H9 (cell line): ENCODE measurements around the gene MGRN1. TPM values are rescaled to one million over a fixed set of nuclear protein-coding genes. Genes with fewer than 3 reads are reported as not detected.

Experiments used
- DNase-seq: peaks from one replicate; pipeline ENCODE4 v3.0.0-alpha.2; 2017
- H2AFZ ChIP-seq: one replicate; pipeline ENCODE4 v1.6.1; 2013; ENCODE audit warnings: mild to moderate bottlenecking, low read length, control low read depth, moderate library complexity
- H2AK5ac ChIP-seq: 2 replicates; pipeline ENCODE4 v1.6.1; 2013; ENCODE audit warnings: low read length, control low read depth, mixed read lengths; ENCODE audit not compliant: insufficient read length
- H2BK120ac ChIP-seq: one replicate; pipeline ENCODE4 v1.6.1; 2013; ENCODE audit warnings: low read depth, mild to moderate bottlenecking, low read length, control low read depth, inconsistent platforms; ENCODE audit not compliant: poor library complexity, severe bottlenecking
- H2BK12ac ChIP-seq: 2 replicates; pipeline ENCODE4 v1.6.1; 2013; ENCODE audit warnings: low read length, control low read depth, mixed read lengths, low read depth; ENCODE audit not compliant: insufficient read length
- H2BK15ac ChIP-seq: 2 replicates; pipeline ENCODE4 v1.6.1; 2013; ENCODE audit warnings: low read depth, low read length, control low read depth
- H2BK20ac ChIP-seq: one replicate; pipeline ENCODE4 v1.6.1; 2013; ENCODE audit warnings: low read depth, mild to moderate bottlenecking, low read length, control low read depth, inconsistent platforms; ENCODE audit not compliant: poor library complexity, severe bottlenecking
- H2BK5ac ChIP-seq: 2 replicates; pipeline ENCODE4 v1.6.1; 2013; ENCODE audit warnings: low read length, control low read depth, mixed read lengths; ENCODE audit not compliant: insufficient read length
- H3K14ac ChIP-seq: 2 replicates; pipeline ENCODE4 v1.6.1; 2013; ENCODE audit warnings: low read length, control low read depth; ENCODE audit not compliant: insufficient read depth
- H3K18ac ChIP-seq: 2 replicates; pipeline ENCODE4 v1.6.1; 2013; ENCODE audit warnings: low read depth, mild to moderate bottlenecking, mixed read lengths, low read length, control low read depth; ENCODE audit not compliant: insufficient read length
- H3K23ac ChIP-seq: 2 replicates; pipeline ENCODE4 v1.6.1; 2013; ENCODE audit warnings: low read length, control low read depth, mixed read lengths, low read depth; ENCODE audit not compliant: insufficient read length
- H3K23me2 ChIP-seq: 2 replicates; pipeline ENCODE4 v1.6.1; 2013; ENCODE audit warnings: low read depth, mild to moderate bottlenecking, mixed read lengths, low read length, control low read depth; ENCODE audit not compliant: insufficient read length, poor library complexity, severe bottlenecking
- H3K27ac ChIP-seq: 2 replicates; pipeline ENCODE4 v1.5.1; 2013; ENCODE audit warnings: low read length, control low read depth, mixed read lengths, low read depth; ENCODE audit not compliant: insufficient read length
- H3K27me3 ChIP-seq: 2 replicates; pipeline ENCODE4 v1.6.1; 2013; ENCODE audit warnings: low read length, control low read depth, inconsistent platforms; ENCODE audit not compliant: insufficient read depth
- H3K4ac ChIP-seq: 2 replicates; pipeline ENCODE4 v1.6.1; 2013; ENCODE audit warnings: low read depth, mild to moderate bottlenecking, control low read depth, inconsistent platforms, low read length, moderate library complexity
- H3K4me1 ChIP-seq: 2 replicates; pipeline ENCODE4 v1.6.1; 2013; ENCODE audit warnings: low read length, control low read depth, inconsistent platforms; ENCODE audit not compliant: insufficient read depth
- H3K4me2 ChIP-seq: 2 replicates; pipeline ENCODE4 v1.6.1; 2013; ENCODE audit warnings: low read length, control low read depth, mixed read lengths; ENCODE audit not compliant: insufficient read length, insufficient read depth
- H3K56ac ChIP-seq: 2 replicates; pipeline ENCODE4 v1.6.1; 2013; ENCODE audit warnings: low read depth, mild to moderate bottlenecking, mixed read lengths, low read length, control low read depth; ENCODE audit not compliant: insufficient read length
- H3K79me1 ChIP-seq: 2 replicates; pipeline ENCODE4 v1.6.1; 2013; ENCODE audit warnings: low read depth, mild to moderate bottlenecking, moderate library complexity, low read length, control low read depth, inconsistent platforms; ENCODE audit not compliant: insufficient read depth, poor library complexity, severe bottlenecking
- H3K79me2 ChIP-seq: 2 replicates; pipeline ENCODE4 v1.6.1; 2013; ENCODE audit warnings: low read length, control low read depth, inconsistent platforms; ENCODE audit not compliant: insufficient read depth
- H3K9ac ChIP-seq: 2 replicates; pipeline ENCODE4 v1.6.1; 2013; ENCODE audit warnings: low read length, control low read depth, mixed read lengths; ENCODE audit not compliant: insufficient read length; ENCODE audit errors: extremely low read depth
- H3K9me3 ChIP-seq: one replicate; pipeline ENCODE4 v1.6.1; 2013; ENCODE audit warnings: low read depth, low read length, inconsistent platforms; ENCODE audit not compliant: control insufficient read depth
- H3T11ph ChIP-seq: one replicate; pipeline ENCODE4 v1.6.1; 2013; ENCODE audit warnings: mild to moderate bottlenecking, low read length, control low read depth, inconsistent platforms
- H4K20me1 ChIP-seq: one replicate; pipeline ENCODE4 v1.6.1; 2013; ENCODE audit not compliant: control insufficient read depth, insufficient read length, insufficient read depth
- H4K5ac ChIP-seq: 2 replicates; pipeline ENCODE4 v1.6.1; 2013; ENCODE audit warnings: low read depth, mild to moderate bottlenecking, mixed read lengths, low read length, control low read depth; ENCODE audit not compliant: insufficient read length
- H4K8ac ChIP-seq: replicated peaks from 2 replicates; pipeline ENCODE4 v1.6.1; 2013; ENCODE audit warnings: low read length, control low read depth, mixed read lengths, low read depth; ENCODE audit not compliant: insufficient read length
- H4K91ac ChIP-seq: 2 replicates; pipeline ENCODE4 v1.6.1; 2013; ENCODE audit warnings: low read depth, mild to moderate bottlenecking, moderate library complexity, mixed read lengths, low read length, control low read depth; ENCODE audit not compliant: insufficient read length
- H3K27ac Mint-ChIP-seq, 3 experiments: 2 replicates in 2 of 3; 3 replicates in 1 of 3; pipeline ENCODE4 v1.8.0; 2020 to 2021; ENCODE audit warnings: mixed read lengths in 3 of 3, mild to moderate bottlenecking in 1 of 3, moderate library complexity in 1 of 3
- H3K27me3 Mint-ChIP-seq: 2 replicates; pipeline ENCODE4 v1.8.0; 2021; ENCODE audit warnings: low read depth, mild to moderate bottlenecking, moderate library complexity, mixed read lengths
- H3K36me3 Mint-ChIP-seq, 3 experiments: 2 replicates in 2 of 3; 3 replicates in 1 of 3; pipeline ENCODE4 v1.8.0; 2020 to 2021; ENCODE audit warnings: low read depth in 3 of 3, mixed read lengths in 3 of 3; ENCODE audit not compliant: insufficient read depth in 1 of 3
- H3K4me1 Mint-ChIP-seq, 2 experiments: 2 replicates each; pipeline ENCODE4 v1.8.0; 2020; ENCODE audit warnings: mixed read lengths in 2 of 2
- H3K4me3 Mint-ChIP-seq, 2 experiments: 2 replicates in 1 of 2; 3 replicates in 1 of 2; pipeline ENCODE4 v1.8.0; 2020 to 2021; ENCODE audit warnings: mild to moderate bottlenecking in 2 of 2, mixed read lengths in 2 of 2, moderate library complexity in 1 of 2
- H3K9me3 Mint-ChIP-seq, 2 experiments: 2 replicates in 1 of 2; 3 replicates in 1 of 2; pipeline ENCODE4 v1.8.0; 2020; ENCODE audit warnings: mild to moderate bottlenecking in 2 of 2, mixed read lengths in 2 of 2, moderate library complexity in 1 of 2
- CTCF ChIP-seq: fragments of 200-600 bp; sonication (generic); conservative IDR thresholded peaks from 3 replicates; pipeline ENCODE4 v1.8.0; 2021; ENCODE audit warnings: antibody characterized with exemption, mild to moderate bottlenecking
- WGBS: extraction: QIAGEN DNeasy Blood & Tissue Kit; methylation state at CpG from one replicate; pipeline ENCODE4 v1.1.7; 2013; ENCODE audit warnings: missing lambda C conversion rate, low lambda C conversion rate, mixed read lengths; ENCODE audit not compliant: insufficient read length; ENCODE audit errors: extremely low coverage; 5-methylcytosine and 5-hydroxymethylcytosine counted together
- total RNA-seq: library from RNA; stranded (reverse); gene quantifications from 2 replicates; pipeline ENCODE4 v1.2.1, GENCODE V29; 2021

The MGRN1 gene
- total RNA-seq, 1 experiment from 2014 or later: 91.6 TPM

GRCh38 chr16:4588961-4589360 lies 35.7 kb upstream of the MGRN1 start:
- Mint-ChIP-seq H3K9me3 (peaks cover 9 to 10% of the 10 kb centered on the region in 2 experiments; a peak in 4 of 5 replicates), H3K36me3 (peaks cover 5 to 11% (median 6%) of the 10 kb centered on the region in 3 experiments; a peak in 5 of 7 replicates), H3K27ac (no peak overlapping the region), H3K4me3 (no peak overlapping the region), H3K27me3 (peaks cover 15% of the 10 kb centered on the region), H3K4me1 (peaks cover 32% of the 10 kb centered on the region in 2 experiments)
- H2AK5ac ChIP-seq: no peak overlapping the region
- no peak overlapping the region for H2AFZ ChIP-seq
- no peak overlapping the region for H3K9ac ChIP-seq
- DNase-seq: no peak
- no peaks in the 10 kb centered on the region for H3K79me2 ChIP-seq
- H3K27me3 ChIP-seq: no peaks in the 10 kb centered on the region
- no peak overlapping the region for H3K27ac ChIP-seq
- H3K56ac ChIP-seq: no peak overlapping the region
- H3K9me3 ChIP-seq: no peaks in the 10 kb centered on the region
- no peak overlapping the region for H2BK15ac ChIP-seq
- H3K18ac ChIP-seq: no peak overlapping the region
- no peak overlapping the region for H2BK20ac ChIP-seq
- no peak overlapping the region for H2BK5ac ChIP-seq
- peaks cover 7% of the 10 kb centered on the region; the same call in 1 of the 2 replicates for H3K4me1 ChIP-seq
- no peak overlapping the region for H3T11ph ChIP-seq
- no CpG with 5 or more reads among the region's 6 CpGs for WGBS
- H4K5ac ChIP-seq: no peak overlapping the region
- no peak for TF ChIP-seq CTCF
- no peaks in the 10 kb centered on the region for H4K20me1 ChIP-seq
- H4K91ac ChIP-seq: no peak overlapping the region
- H3K4ac ChIP-seq: no peak overlapping the region
- H4K8ac ChIP-seq: no peak overlapping the region
- no peak overlapping the region; the same call in 1 of the 2 replicates for H3K14ac ChIP-seq
- no peaks in the 10 kb centered on the region for H3K23me2 ChIP-seq
- H3K79me1 ChIP-seq: no peaks in the 10 kb centered on the region
- no peak overlapping the region for H2BK120ac ChIP-seq
- H3K23ac ChIP-seq: no peak overlapping the region
- H3K4me2 ChIP-seq: no peak overlapping the region
- no peak overlapping the region for H2BK12ac ChIP-seq
